HG02571 (cell line): ENCODE measurements around the gene B3GALNT2.

Experiments used
- ATAC-seq: cut with Tn5 transposase; IDR thresholded peaks from one replicate; pipeline ENCODE4 v1.9.1; 2021; ENCODE audit warnings: mild to moderate bottlenecking, moderate library complexity; ENCODE audit not compliant: unreplicated experiment

B3GALNT2 gene

DNA sequence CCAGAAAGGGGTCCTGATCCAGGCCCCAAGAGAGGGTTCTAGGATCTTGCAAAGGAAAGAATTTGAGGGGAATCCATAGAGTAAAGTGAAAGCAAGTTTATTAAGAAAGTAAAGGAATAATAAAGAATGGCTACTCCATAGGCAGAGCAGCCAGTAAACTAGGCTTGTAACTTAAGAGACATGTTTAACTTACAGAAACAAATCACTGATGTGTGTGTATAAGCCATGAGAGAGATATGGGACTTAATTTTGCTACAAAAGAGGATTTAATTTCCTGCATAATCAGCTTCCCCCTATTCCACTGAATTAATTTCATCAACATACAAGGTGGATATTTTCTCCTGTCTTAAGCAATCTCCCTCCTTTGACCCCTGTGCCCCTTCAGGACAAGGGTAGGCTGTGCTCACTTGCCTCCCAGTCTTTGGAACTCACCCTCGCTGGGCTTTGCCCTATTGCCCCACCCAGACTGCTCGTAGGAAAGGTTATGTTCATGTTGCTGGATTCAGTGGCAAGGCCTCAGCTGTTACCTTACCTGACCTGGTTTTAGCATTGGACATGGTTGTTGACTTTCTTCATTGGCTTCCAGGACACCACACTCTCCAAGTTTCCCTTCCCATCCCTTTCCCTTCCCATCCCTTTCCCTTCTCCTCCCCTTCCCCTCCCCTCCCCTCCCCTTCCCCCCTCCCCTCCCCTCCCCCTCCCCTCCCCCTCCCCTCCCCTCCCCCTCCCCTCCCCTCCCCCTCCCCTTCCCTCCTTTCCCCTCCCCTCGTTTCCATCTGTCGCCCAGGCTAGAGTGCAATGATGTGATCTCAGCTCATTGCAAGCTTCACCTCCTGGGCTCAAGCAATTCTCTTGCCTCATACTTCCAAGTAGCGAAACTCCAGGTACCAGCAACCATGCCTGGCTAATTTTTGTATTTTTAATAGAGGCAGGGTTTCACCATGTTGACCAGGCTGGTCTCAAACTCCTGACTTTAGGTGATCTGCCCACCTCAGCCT, 92.5 kb downstream of the B3GALNT2 start:
- no peak for ATAC-seq

DNA sequence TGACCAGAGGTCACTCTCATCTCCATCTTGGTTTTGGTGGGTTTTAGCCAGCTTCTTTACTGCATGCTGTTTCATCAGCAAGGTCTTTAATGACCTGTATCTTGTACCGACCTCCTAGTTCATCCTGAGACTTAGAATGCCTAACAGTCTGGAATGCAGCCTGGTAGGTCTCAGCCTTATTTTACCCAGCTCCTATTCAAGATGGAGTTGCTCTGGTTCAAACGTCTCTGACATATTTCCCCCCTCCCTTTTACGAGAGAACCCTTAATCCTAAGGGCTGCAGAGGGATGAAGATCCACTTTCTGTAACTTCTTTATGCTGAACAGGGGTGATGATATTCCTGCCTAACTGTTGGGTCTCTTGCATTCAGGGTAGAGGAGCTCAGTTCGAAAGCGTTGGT, 93.8 kb downstream of the B3GALNT2 start:
- no peak for ATAC-seq

DNA sequence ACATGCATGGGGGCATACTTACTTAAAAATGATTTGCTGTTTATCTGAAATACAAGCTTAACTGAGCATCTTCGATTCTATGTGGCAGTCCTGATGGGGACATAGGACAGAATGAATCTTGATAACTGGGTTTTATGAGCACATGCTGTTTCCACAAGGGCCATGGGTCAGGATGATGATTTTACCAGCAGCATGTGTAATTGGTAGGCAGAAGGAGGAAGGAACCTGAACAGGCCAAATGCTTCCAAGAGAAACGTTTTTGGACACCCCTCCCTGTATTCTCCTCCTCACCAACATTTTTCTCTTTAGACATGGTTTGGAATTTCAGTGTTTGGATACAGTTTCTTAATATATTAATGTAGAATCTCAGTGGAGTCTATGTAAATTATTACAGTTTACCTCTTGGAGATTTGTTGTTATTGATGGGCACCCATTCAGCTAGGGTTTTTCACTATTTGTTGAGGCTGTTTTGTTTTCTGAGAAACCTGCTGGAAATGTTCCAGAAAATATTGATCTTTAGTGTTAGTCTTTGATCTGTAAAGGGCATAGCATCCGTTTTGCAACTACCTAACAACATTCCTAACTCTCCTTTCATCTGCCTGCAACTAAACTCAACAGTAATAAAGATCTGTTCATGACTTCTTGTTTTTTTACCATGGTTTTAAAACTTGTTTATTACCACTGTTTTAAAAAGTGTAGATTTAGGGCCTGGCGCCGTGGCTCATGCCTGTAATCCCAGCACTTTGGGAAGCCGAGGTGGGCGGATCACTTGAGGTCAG, 95.0 kb downstream of the B3GALNT2 start:
- ATAC-seq = no peak

DNA sequence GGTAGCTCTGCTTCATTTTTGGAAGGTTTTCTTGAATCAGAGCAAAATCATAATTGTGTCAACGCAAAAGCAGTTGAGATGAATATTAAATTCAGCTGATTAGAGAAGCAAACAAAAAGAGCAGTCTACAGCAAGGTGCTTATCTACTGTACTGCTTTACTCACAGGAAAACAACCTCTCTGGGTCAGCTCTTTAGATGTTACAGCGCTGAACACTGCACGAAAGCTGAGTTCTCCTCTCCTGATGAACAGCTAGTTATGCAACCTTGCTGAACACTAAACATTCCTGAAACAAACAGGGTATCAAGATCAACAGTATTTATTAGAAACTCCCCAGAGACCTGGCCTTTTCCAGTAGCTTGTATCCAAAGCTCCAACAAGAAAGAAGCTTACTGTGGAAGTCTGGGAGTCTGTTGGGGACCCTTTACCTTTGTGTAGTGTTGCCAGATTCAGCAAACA, 95.7 kb downstream of the B3GALNT2 start:
- ATAC-seq = no peak

DNA sequence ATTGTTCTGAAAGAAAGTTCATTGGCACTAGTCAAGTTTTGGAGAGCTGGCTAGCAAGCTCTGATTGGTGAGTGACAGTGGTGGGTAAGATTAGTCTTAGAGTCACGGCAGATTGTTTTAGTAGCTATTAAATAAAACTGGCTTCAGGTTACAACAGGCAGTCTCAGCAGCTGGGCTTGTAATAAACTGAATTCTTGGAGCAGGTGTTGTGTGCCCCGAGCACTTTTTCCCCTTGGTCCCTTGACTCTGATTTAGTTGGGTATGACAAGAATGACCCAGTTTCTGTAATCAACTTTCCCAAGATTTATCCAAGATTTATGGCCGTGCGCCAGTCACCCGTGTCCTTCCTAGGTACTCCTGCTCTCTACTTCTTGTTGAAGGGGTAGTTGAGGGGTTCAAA, 96.8 kb downstream of the B3GALNT2 start:
- no peak for ATAC-seq

DNA sequence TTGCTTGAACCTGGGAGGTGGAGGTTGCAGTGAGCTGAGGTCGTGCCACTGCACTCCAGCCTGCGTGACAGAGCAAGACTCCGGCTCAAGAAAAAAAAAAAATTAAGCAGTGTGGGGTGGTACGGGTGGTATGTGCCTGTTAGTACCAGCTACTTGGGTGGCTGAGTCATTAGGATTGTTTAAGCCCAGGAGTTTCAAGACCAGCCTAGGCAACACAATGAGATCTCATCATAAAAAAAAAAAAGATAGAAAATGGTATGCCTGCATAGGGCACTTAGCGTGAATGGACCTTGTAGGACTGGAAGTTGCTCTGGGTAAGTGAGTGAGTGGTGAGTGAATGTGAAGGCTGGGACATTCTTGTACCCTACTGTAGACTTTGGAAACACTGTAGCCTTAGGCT, 100.1 kb downstream of the B3GALNT2 start:
- ATAC-seq = no peak

DNA sequence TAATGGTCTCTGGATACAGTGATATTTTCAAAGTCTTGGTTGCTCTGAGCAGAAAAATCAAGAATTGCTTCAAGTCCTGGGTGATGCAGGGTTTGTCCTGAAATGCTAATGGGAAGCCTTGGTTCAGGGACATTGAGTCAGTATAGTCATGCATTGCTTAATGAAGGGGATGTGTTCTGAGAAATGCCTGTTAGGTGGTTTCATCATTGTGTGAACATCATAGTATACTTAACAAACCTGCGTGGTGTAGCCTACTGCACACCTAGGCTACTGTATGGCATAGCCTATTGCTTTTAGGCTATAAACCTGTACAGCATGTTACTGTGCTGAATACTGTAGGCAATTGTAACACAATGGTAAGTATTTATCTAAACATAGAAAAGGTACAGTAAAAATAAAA, 100.7 kb downstream of the B3GALNT2 start:
- no peak for ATAC-seq

DNA sequence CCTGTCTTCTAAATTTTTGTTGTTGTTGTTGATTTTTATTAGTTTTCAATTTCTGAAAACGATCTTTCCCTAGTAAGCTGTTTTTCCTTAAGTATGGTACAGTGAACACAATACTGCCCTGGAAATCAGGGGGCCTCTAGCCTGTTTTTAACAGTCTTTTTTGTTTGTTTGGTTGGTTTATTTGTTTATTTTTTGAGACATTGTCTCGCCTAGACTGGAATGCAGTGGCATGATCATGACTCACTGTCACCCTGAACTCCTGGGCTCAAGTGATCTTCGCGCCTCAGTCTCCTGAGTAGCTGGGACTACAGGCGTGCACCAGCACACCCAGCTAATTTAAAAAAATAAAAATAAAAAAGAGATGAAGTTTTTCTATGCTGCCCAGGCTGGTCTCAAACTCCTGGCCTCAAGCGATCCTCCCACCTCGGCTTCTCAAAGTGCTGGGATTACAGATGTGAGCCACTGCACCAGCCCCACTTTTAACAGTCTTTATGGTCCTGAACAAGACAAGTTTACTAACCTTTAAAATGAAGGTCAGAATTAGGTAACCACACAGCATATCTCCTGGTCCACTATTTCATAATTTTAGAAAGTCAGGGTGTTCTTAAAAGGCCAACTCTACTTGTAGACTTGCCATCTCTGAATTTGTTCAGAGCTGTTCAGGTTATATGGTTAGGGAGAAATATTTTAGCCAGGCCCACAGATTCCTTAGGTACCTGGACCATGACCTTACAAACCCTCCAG, 101.6 kb downstream of the B3GALNT2 start:
- no peak for ATAC-seq

DNA sequence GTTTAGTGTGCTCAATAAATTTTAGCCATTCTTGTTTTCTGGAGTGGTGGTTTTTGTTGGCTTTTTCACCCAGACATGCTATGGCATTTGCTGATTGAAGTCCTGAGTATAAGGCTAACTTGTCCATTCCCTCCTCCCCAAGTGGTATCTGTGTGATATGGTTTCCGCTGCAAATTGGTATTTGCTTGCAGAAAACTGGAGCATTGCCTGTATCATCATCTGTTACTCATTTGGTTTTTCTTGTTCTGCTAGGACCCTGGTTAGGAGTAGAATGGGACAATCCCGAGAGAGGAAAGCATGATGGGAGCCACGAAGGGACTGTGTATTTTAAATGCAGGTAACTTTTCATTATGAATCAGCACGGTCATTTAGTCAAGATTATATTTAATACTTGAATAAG, 103.0 kb downstream of the B3GALNT2 start:
- no peak for ATAC-seq
